Gastroesophageal sphincter (tissue), 4 donors: ENCODE results near the gene SEPTIN11. TPM values are rescaled to one million over a fixed set of nuclear protein-coding genes. Genes with fewer than 3 reads are reported as not detected.
A peak's percentile ranks its signal among the peaks of the same experiment; 100 is the strongest.

Experiments used
- ATAC-seq: fragments of 150-250 bp; one replicate; pipeline ENCODE4 v1.9.1; 2016; ENCODE audit warnings: mild to moderate bottlenecking, moderate library complexity
- H3K27ac ChIP-seq, 4 donors: fragments of 200-600 bp; sonication (generic) in 3 of 4; 1 replicate in 3 of 4; 2 replicates in 1 of 4; pipeline ENCODE4 v1.5.1; 2016 to 2019
- H3K27me3 ChIP-seq: fragments of 200-600 bp; sonication (generic); one replicate; pipeline ENCODE4 v1.5.1; 2019
- H3K36me3 ChIP-seq, 2 donors: fragments of 200-600 bp; sonication (generic); one replicate each; pipeline ENCODE4 v1.5.1; 2019; ENCODE audit warnings: control low read depth in 1 of 2
- H3K4me1 ChIP-seq, 3 donors: fragments of 200-600 bp; sonication (generic); 1 replicate in 2 of 3; 2 replicates in 1 of 3; pipeline ENCODE4 v1.5.1; 2016 to 2019; ENCODE audit warnings: control low read depth in 2 of 3
- H3K4me3 ChIP-seq, 2 donors: fragments of 200-600 bp; sonication (generic); one replicate each; pipeline ENCODE4 v1.5.1; 2019; ENCODE audit warnings: mild to moderate bottlenecking in 1 of 2, moderate library complexity in 1 of 2
- H3K9me3 ChIP-seq, 3 donors: fragments of 200-600 bp; sonication (generic); one replicate each; pipeline ENCODE4 v1.5.1; 2017 to 2019; ENCODE audit warnings: control low read depth in 2 of 3
- CTCF ChIP-seq, 4 experiments: fragments of 200-600 bp in 2 of 4; fragments of 450-650 bp in 2 of 4; sonication (generic) in 1 of 4; IDR thresholded peaks; one replicate each; pipeline ENCODE4 v1.5.1; 2017 to 2019; ENCODE audit warnings: antibody characterized with exemption in 4 of 4, mild to moderate bottlenecking in 2 of 4, moderate library complexity in 2 of 4
- EP300 ChIP-seq: sonication (generic); formaldehyde crosslinking; IDR thresholded peaks from one replicate; pipeline ENCODE4 v1.6.1; 2017; ENCODE audit warnings: antibody characterized with exemption, mild to moderate bottlenecking
- POLR2A ChIP-seq, 2 donors: fragments of 450-650 bp; IDR thresholded peaks; one replicate each; pipeline ENCODE4 v1.6.1; 2017; ENCODE audit warnings: antibody characterized with exemption in 2 of 2, mild to moderate bottlenecking in 2 of 2, moderate library complexity in 1 of 2
- POLR2AphosphoS5 ChIP-seq: sonication (generic); formaldehyde crosslinking; IDR thresholded peaks from one replicate; pipeline ENCODE4 v1.6.1; 2017; ENCODE audit warnings: antibody characterized with exemption
- WGBS, 2 donors: methylation state at CpG; one replicate each; pipeline ENCODE4 v1.1.5; 2018; ENCODE audit warnings: low coverage in 1 of 2; 5-methylcytosine and 5-hydroxymethylcytosine counted together
- total RNA-seq, 4 donors: library from RNA; depleted of rRNA; stranded (reverse); fragments of >200 nt; gene quantifications; one replicate each; pipeline ENCODE4 v1.1.0, GENCODE V29; 2016

Gene SEPTIN11
- total RNA-seq, 4 donors from 2014 or later: 65.1 to 192 (median 97.8) TPM

GRCh38 chr4:76951672-76952010 is 2.1 kb downstream of the SEPTIN11 start:
- H3K9me3 ChIP-seq: no peaks in the 10 kb centered on the region
- TF ChIP-seq EP300 (no peak), POLR2AphosphoS5 (no peak), POLR2A (IDR thresholded peaks at IDR 0.05) (no peak), CTCF (IDR thresholded peaks at IDR 0.05) (no peak)
- H3K27ac ChIP-seq: peak overlapping the region in 2 of 4 donors; percentile 89 to 95
- 46 to 52% methylated on average over 5 of the region's 5 CpGs for WGBS, 2 donors
- peaks cover 0 to 63% (median 22%) of the 10 kb centered on the region in 3 donors for H3K4me1 ChIP-seq
- no peaks in the 10 kb centered on the region for H3K36me3 ChIP-seq
- no peak for ATAC-seq
- peak overlapping the region in 1 of 2 donors; percentile 77 for H3K4me3 ChIP-seq
- H3K27me3 ChIP-seq: no peaks in the 10 kb centered on the region

- peaks cover 0 to 63% (median 22%) of the 10 kb centered on the region in 3 donors for H3K4me1 ChIP-seq
- ATAC-seq: no peak
- H3K9me3 ChIP-seq: no peaks in the 10 kb centered on the region
- no peak overlapping the region for H3K27ac ChIP-seq
- no peaks in the 10 kb centered on the region for H3K36me3 ChIP-seq
- TF ChIP-seq POLR2A (IDR thresholded peaks at IDR 0.05): no peak
- no peak for TF ChIP-seq POLR2AphosphoS5
- no peak for TF ChIP-seq CTCF (IDR thresholded peaks at IDR 0.05)
- TF ChIP-seq EP300: no peak
- no peak overlapping the region for H3K4me3 ChIP-seq
- WGBS, 2 donors: 72 to 77% methylated on average over 4 of the region's 4 CpGs
- H3K27me3 ChIP-seq: no peaks in the 10 kb centered on the region
These were observed 2.5 kb downstream of the SEPTIN11 start for GRCh38 chr4:76952071-76952470.

- Histone ChIP-seq H3K4me1 (peaks cover 0 to 61% (median 22%) of the 10 kb centered on the region in 3 donors), H3K27ac (no peak overlapping the region)
These were observed 3.4 kb downstream of the SEPTIN11 start for GRCh38 chr4:76952656-76953582.

GRCh38 chr4:76953956-76954355 is 4.4 kb downstream of the SEPTIN11 start:
- Histone ChIP-seq H3K4me3 (no peak overlapping the region), H3K9me3 (no peaks in the 10 kb centered on the region), H3K36me3 (no peaks in the 10 kb centered on the region), H3K4me1 (peaks cover 0 to 53% (median 16%) of the 10 kb centered on the region in 3 donors), H3K27me3 (no peaks in the 10 kb centered on the region), H3K27ac (no peak overlapping the region)
- ATAC-seq: no peak
- TF ChIP-seq EP300 (no peak), POLR2AphosphoS5 (no peak)
- WGBS, 2 donors: 58 to 72% methylated on average over 3 of the region's 3 CpGs

More at GRCh38 chr4:76952656-76953582, 3.4 kb downstream of the SEPTIN11 start:
- H3K27me3 ChIP-seq: no peaks in the 10 kb centered on the region
- 34 to 74% methylated on average over 4 of the region's 4 CpGs for WGBS, 2 donors
- TF ChIP-seq POLR2AphosphoS5: no peak
- TF ChIP-seq EP300: no peak
- no peak for TF ChIP-seq CTCF (IDR thresholded peaks at IDR 0.05)
- TF ChIP-seq POLR2A (IDR thresholded peaks at IDR 0.05): no peak
- ATAC-seq: no peak
- H3K36me3 ChIP-seq: no peaks in the 10 kb centered on the region
- H3K4me3 ChIP-seq: no peak overlapping the region
- no peaks in the 10 kb centered on the region for H3K9me3 ChIP-seq

- Histone ChIP-seq H3K4me1 (peaks cover 0 to 53% (median 16%) of the 10 kb centered on the region in 3 donors), H3K4me3 (no peak overlapping the region), H3K27me3 (no peaks in the 10 kb centered on the region), H3K27ac (no peak overlapping the region), H3K9me3 (no peaks in the 10 kb centered on the region), H3K36me3 (no peaks in the 10 kb centered on the region)
- TF ChIP-seq CTCF (IDR thresholded peaks at IDR 0.05) (no peak), POLR2A (IDR thresholded peaks at IDR 0.05) (no peak), POLR2AphosphoS5 (no peak), EP300 (no peak)
- WGBS, 2 donors: 85% methylated on average over 4 of the region's 4 CpGs
- ATAC-seq: no peak
These were observed 4.9 kb downstream of the SEPTIN11 start for GRCh38 chr4:76954489-76954888.
